CD4-positive, alpha-beta T cell treated with Interleukin-10 for 1 hour (primary cell): ENCODE results near the gene C1QTNF3.
"Not testable (repeated sequence)": the region's sequence is repeated elsewhere in the genome, so short reads cannot be mapped to it uniquely, and the experiment has no call there.

Source experiments
- DNase-seq: peaks from one replicate; pipeline ENCODE4 v3.0.0-alpha.2; 2020

The C1QTNF3 gene, protein sequence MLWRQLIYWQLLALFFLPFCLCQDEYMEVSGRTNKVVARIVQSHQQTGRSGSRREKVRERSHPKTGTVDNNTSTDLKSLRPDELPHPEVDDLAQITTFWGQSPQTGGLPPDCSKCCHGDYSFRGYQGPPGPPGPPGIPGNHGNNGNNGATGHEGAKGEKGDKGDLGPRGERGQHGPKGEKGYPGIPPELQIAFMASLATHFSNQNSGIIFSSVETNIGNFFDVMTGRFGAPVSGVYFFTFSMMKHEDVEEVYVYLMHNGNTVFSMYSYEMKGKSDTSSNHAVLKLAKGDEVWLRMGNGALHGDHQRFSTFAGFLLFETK

DNA sequence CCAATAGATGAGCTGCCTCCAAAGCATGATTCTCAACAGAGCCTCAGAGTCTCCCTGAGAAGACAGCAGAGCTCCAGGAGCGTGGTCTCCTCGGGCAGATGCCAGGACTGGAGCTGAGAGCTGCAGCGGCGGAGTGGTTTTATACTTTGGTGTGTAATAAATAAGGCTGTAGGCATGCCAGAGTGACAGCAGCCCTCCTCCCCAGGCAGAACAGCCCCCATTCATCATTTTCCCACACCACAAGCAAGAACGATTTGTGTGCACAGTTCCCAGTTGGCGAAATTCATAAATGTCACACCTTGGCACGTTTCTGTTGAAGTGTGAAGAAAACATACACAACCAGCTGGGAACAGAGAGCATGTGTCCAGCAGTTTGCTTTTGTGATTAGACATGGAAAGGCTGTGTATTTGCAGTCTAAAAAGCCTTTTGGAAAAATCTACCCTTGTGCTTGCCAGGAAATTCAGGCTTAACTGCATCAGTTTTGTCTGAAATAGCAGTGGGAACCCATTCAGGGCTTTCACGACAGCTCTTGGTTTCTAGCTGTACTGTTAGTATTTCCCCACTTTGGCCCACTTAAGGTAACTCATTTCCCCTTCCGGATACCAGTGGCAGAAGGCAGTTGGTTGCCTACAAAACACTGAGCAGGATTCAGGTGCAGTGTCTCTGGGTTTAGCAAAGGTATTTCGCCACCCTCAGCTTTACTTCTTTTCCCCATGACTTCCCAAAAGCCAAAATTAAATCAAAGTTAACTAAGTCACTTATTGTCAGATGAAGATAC lies at the start of gene C1QTNF3:
TSS of gene C1QTNF3 (minus strand) at position 115 of the 778 bp plus-strand sequence. CDS start at position 27, 88 bp downstream.
- DNase-seq = no peak

DNA sequence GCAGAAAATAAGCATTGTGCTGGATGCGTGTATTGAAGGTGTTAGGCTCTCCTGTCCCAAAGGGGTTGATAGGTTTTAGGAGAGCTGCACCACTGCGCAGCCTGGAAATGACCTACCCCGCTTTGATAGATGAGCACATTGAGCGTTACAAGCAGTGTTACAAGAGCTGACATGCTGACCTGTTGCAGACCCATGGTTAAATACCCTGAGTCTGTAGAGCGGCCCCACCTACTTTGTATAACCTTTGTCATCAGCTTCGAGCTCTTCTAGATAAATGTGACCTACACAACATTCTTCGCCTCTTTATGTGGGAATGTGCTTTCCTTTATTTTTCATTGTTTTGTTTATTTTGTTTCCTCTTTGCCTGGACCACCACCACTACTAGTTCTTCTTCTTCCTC lies 48.0 kb upstream of the C1QTNF3 start:
- DNase-seq = not testable (repeated sequence)

- not testable (repeated sequence) for DNase-seq
These were observed 46.8 kb upstream of the C1QTNF3 start for GRCh38 chr5:34089802-34090201.

- DNase-seq = not testable (repeated sequence)
These were observed 44.7 kb upstream of the C1QTNF3 start for GRCh38 chr5:34087728-34088127.

DNA sequence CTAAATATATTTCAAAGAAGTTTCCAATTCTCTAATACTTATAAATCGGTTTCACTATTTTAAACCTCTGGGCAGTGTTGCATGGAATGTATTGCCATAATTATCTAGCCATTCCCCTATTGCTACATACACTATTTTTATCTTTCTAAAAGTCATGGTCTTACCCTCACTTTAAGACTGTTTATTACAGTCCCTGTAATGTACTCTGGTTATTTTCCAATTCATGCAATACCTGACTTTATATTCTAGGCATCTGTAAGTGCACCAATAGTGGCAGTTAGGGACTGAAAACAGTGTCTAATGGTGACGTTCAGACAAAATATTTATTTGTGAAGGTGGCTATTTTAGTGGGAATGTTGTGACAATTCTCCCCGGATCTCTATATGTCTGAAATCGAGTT lies 40.9 kb upstream of the C1QTNF3 start:
- DNase-seq = not testable (repeated sequence)

DNA sequence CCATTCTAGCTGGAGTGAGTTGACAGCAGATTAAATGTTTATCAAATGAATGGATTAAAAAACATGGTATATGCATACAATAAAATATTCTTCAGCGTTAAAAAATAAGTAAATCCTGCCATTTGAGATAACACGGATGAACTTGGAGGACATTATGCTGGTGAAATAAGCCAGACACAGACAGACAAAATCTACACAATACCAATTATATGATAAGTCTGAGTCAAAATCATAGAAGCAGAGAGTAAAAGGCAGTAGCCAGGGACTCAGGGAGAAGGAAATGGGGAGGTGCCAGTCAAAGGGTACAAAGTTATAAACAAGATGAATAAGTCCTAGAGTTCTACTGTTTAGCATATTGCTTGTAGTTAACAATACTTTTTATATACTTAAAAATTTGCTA lies 36.5 kb upstream of the C1QTNF3 start:
- not testable (repeated sequence) for DNase-seq

- DNase-seq = not testable (repeated sequence)
These were observed 34.6 kb upstream of the C1QTNF3 start for GRCh38 chr5:34077636-34078035.

DNA sequence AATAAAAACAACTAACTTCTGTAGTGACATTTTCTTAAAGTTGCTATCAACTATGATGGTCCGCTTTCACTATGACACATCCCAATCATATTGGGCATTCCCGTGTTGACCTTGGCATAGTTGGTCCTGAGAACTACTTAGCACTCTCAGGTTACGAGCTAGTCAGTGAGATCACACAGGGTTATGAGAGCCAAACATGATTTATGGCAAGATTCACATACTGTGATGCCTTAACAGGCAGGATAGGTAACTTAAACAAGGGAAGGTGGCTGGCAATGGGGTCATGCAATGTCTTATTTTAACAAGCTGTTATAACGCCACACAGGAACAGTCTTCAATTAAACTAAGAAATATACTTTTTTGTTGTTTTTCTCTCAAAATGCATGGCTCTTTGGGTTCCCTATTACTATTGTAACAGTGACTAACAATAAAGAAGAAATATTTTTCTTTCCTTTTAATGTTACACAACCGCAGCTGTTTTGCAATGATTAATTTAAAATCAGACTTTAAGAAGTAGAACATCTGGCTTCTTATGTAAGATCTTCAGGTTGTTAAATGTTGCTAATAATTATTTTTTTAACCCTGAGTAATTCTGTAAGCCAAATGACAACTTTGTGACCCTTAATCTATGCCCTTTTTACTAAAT lies 33.8 kb upstream of the C1QTNF3 start:
- not testable (repeated sequence) for DNase-seq

DNA sequence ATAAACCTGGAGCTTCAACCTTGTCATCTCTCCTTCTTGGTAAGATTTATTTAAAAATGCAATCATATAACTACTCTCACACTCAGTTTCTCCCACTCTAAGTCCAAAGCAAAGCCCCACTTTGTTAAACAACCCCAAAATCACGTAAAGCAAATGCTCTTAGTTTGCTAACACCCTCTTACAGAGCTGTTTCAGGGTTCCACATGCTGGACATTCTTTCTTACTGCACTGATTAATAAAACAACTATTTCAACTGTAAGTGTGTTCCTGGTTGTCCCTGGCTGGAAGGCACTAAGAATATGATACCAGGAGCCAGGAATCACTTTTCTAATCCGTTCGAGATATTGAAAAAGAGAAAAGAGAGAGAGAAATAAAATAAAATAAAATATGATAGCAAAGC lies 31.5 kb upstream of the C1QTNF3 start:
- not testable (repeated sequence) for DNase-seq

GRCh38 chr5:34074071-34074470 lies 31.1 kb upstream of the C1QTNF3 start:
- not testable (repeated sequence) for DNase-seq

- DNase-seq = not testable (repeated sequence)
These were observed 27.6 kb upstream of the C1QTNF3 start for GRCh38 chr5:34070626-34071025.

GRCh38 chr5:34064656-34065055 lies 21.6 kb upstream of the C1QTNF3 start:
- no peak for DNase-seq

- DNase-seq = no peak
These were observed 19.4 kb upstream of the C1QTNF3 start for GRCh38 chr5:34062419-34062818.

DNA sequence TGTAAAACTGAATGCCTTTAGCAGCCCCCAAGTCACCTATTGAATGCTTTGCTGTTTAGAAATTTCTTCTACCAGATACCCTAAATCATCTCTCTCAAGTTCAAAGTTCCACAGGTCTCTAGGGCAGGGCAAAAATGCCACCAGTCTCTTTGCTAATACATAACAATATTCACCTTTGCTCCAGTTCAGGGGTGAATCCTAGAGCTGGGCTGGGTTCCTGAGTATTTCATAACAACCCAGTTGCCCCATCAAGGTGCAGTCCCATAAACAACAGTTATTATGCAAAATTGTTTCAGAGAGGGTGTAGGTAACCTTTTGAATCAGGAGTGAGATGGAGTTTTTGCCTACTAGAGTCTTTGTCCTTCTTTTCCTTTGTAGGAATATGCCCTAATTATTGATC lies 19.0 kb upstream of the C1QTNF3 start:
- no peak for DNase-seq

GRCh38 chr5:34059977-34060376 lies 17.0 kb upstream of the C1QTNF3 start:
- DNase-seq = no peak

- DNase-seq = no peak
These were observed 15.5 kb upstream of the C1QTNF3 start for GRCh38 chr5:34058532-34058931.

DNA sequence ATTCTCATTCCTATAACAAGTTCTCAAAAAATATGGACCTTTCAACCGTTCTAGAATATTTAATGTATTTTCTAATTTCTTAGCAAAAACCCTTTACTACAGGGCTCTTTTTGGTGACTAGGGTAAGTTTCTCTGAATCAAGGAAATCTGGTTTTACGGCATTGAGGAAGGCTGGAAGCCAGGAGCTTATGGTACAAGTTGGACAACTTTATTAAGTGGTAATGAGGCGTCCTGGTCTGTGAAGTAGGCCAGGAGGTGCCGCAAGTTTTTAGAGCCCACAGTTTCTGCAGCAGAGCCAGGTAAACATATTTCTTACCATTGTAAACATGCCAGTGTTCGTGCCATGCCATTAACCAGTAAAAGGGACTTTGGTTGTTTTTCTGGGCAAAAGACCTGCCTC lies 14.6 kb upstream of the C1QTNF3 start:
- no peak for DNase-seq

- DNase-seq = no peak
These were observed 14.1 kb upstream of the C1QTNF3 start for GRCh38 chr5:34057118-34057517.

DNA sequence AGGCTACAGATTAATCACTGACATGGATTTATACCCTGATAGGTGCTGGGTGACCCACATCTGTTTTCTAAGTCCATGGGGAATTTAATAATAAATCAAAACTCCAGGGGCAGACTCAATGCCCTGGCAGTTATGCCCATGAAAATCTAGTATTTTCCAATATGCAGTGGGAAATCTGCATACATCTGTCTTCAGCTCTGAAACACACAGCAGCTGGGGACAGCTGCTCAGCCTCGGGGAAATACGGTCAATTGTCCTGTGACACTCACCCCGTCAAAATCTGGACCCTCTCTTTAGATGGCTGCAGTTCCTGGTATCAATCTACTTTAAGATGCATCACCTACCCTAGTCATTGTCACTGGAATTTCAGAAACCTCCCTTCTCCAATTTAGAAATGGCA lies 12.7 kb upstream of the C1QTNF3 start:
- DNase-seq = no peak

DNA sequence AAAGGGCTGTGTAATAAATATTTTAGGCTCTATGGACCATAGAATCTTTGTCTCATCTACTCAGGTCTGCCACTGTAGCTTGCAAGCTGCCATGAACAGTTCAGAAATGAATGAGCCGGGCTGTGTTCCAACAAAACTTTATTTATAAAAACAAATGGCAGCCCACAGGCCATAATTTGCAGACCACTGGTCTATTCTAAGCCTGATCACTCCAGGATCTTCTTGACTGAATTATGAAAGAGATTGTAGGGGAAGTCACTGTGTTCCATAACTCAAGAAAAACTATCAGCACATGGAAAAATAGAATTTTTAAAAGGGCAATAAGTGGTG lies 11.4 kb upstream of the C1QTNF3 start:
- no peak for DNase-seq

DNA sequence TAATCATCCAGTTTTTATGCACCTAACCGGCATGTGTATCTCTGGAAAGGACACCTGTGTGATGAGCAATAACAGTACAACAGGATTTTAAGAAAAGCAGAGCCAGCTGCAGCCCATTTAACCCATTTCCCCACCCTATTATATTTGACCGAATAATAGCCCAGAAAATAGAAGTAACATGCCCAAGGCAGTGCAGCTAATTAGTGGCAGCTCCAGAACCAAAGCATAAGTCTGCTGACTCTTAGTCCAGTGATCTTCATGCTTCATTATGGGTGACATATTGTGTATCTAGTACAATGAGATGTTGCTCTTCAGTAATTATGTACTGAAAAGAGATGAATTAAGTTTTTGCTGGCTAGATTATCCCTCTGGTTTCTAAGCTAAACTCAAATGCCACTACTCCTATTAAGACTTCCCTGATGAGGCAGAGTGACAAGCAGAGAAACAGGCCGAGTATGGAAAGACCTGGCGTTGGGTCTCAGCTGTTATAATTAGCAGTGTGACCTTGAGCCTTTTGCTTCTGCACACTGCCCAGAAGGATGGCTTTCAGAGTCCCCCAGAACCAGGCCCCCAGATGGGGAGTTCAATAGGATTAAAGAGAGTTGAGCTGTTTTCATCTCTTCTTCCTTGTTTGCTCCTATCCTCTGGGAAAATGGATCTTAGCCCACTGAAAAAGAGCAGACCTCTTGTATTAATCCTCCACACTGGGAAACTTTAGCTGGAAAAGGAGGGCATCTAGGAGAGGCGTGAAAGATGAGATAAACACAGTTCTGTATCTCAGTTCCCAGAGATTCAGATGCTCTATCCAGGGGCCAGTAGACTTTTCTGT lies 10.8 kb upstream of the C1QTNF3 start:
- DNase-seq = no peak

- no peak for DNase-seq
These were observed 10.1 kb upstream of the C1QTNF3 start for GRCh38 chr5:34053133-34053532.
